Measurements from ENCODE around the gene ADAP1. TPM values are rescaled to one million over a fixed set of nuclear protein-coding genes. Genes with fewer than 3 reads are reported as not detected.

The ADAP1 gene
- total and polyA plus RNA-seq, 2 of the 13 experiments (the other 11 are each of a cell fraction or from before 2014, with no cell fraction given): 10.5 to 24.6 TPM

- in situ Hi-C loops (cut with HindIII; ENCODE audit: extremely low pct_ligation_motif_present, low pct_unique_long_range_greater_than_20kb): no loop called here
- Histone ChIP-seq H4K20me1 (ENCODE audit: insufficient read depth, low read length) (no peaks in the 10 kb centered on the region), H3K27ac (ENCODE audit: extremely low read length, insufficient read depth, low read length) (no peak overlapping the region), H3K36me3 (replicated peaks in 1 of 2; ENCODE audit: control insufficient read depth in 1 of 2, insufficient read depth in 2 of 2, low read length in 2 of 2) (no peaks in the 10 kb centered on the region), H3K27me3 (ENCODE audit: control insufficient read depth in 1 of 2, insufficient read depth in 2 of 2, low read length in 2 of 2) (no peaks in the 10 kb centered on the region), H3K79me2 (ENCODE audit: insufficient read depth, low read length) (no peaks in the 10 kb centered on the region), H3K4me3 (replicated peaks in 1 of 3; ENCODE audit: insufficient read depth in 1 of 3, low read depth in 2 of 3, low read length in 3 of 3) (no peak overlapping the region), H3K9me3 (ENCODE audit: low read length) (no peaks in the 10 kb centered on the region), H3K4me2 (ENCODE audit: low read depth, low read length) (no peak overlapping the region), H2AFZ (ENCODE audit: low read length) (no peak overlapping the region), H3K9ac (ENCODE audit: insufficient read depth, low read depth, low read length) (no peak overlapping the region), H3K4me1 (ENCODE audit: insufficient read depth, low read length) (peaks cover 9% of the 10 kb centered on the region; the same call in 1 of the 2 replicates)
- FAIRE-seq (no peak), DNase-seq (ENCODE audit: low spot score) (no peak), ATAC-seq (no peak)
- TF ChIP-seq ZKSCAN5 (CRISPR knock-in tag; IDR thresholded peaks at IDR 0.05): no peak
- TF ChIP-seq NR2F1 (CRISPR knock-in tag; IDR thresholded peaks at IDR 0.05): no peak
- TF ChIP-seq ZMYM4 (CRISPR knock-in tag; IDR thresholded peaks at IDR 0.05): no peak
- TF ChIP-seq ZNF382 (CRISPR knock-in tag; IDR thresholded peaks at IDR 0.05; ENCODE audit: borderline replicate concordance): no peak
- TF ChIP-seq ZNF329 (CRISPR knock-in tag; IDR thresholded peaks at IDR 0.05; ENCODE audit: low read depth): no peak
- TF ChIP-seq KDM6A (CRISPR knock-in tag; IDR thresholded peaks at IDR 0.05; ENCODE audit: low read depth): no peak
- TF ChIP-seq PCBP2 (optimal IDR thresholded peaks at IDR 0.05; ENCODE audit: low read depth, low read length, poor library complexity, severe bottlenecking): no peak
- TF ChIP-seq ZNF883 (CRISPR knock-in tag; IDR thresholded peaks at IDR 0.05; ENCODE audit: not compliant biosample characterization): no peak
- TF ChIP-seq POGZ (CRISPR knock-in tag; IDR thresholded peaks at IDR 0.05): no peak
- no peak for TF ChIP-seq KLF11 (CRISPR knock-in tag; IDR thresholded peaks at IDR 0.05)
- TF ChIP-seq ZNF253 (CRISPR knock-in tag; IDR thresholded peaks at IDR 0.05; ENCODE audit: borderline replicate concordance): no peak
- no peak for TF ChIP-seq ZBTB3 (CRISPR knock-in tag; IDR thresholded peaks at IDR 0.05; ENCODE audit: borderline replicate concordance, low read depth)
- TF ChIP-seq ARNTL (CRISPR knock-in tag; IDR thresholded peaks at IDR 0.05): no peak
- no peak for TF ChIP-seq ZC3H4 (CRISPR knock-in tag; IDR thresholded peaks at IDR 0.05; ENCODE audit: borderline replicate concordance)
- no peak for TF ChIP-seq ZNF598 (CRISPR knock-in tag; IDR thresholded peaks at IDR 0.05; ENCODE audit: borderline replicate concordance)
- POLR2A ChIA-PET: no interaction called here
- CTCF ChIA-PET (ENCODE audit: low intra/inter-chr PET ratio, low total read pairs): no interaction called here
- no TSS peak for BruUV-seq (replicated peaks)
- 95% methylated on average over 16 of the region's 21 CpGs for WGBS (ENCODE audit: low lambda C conversion rate)
- intact Hi-C loops (cut with micrococcal nuclease; ENCODE audit: unreplicated experiment): no loop called here
These were observed 35.9 kb downstream of the ADAP1 start for GRCh38 chr7:918441-919113.
